Skin of body (tissue), 2 donors: ENCODE measurements around the gene CD101. TPM values are rescaled to one million over a fixed set of nuclear protein-coding genes. Genes with fewer than 3 reads are reported as not detected.
"Not testable (repeated sequence)": the region's sequence is repeated elsewhere in the genome, so short reads cannot be mapped to it uniquely, and the experiment has no call there.

Experiments used
- DNase-seq: peaks from one replicate; lab custom pipeline; 2025; lab: John Stamatoyannopoulos, UW
- total RNA-seq: library from RNA; depleted of rRNA; stranded (reverse); fragments of >200 nt; gene quantifications from one replicate; pipeline ENCODE4 v1.2.3, GENCODE V29; 2014

The CD101 gene
- 1.8 TPM for total RNA-seq

- no peak for DNase-seq
Measured at GRCh38 chr1:117001254-117001927, at the start of gene CD101. Gene CD101 (plus strand): TSS chr1:117001760. CDS start chr1:117001818, 58 bp downstream.

- DNase-seq: no peak
Measured at GRCh38 chr1:116952738-116953275, 48.8 kb upstream of the CD101 start.

GRCh38 chr1:116954440-116954839 lies 47.1 kb upstream of the CD101 start:
- DNase-seq: peak; percentile 35

- no peak for DNase-seq
Measured at GRCh38 chr1:116956378-116956777, 45.2 kb upstream of the CD101 start.

- no peak for DNase-seq
Measured at GRCh38 chr1:116957646-116958045, 43.9 kb upstream of the CD101 start.

GRCh38 chr1:116958110-116958509 lies 43.5 kb upstream of the CD101 start:
- no peak for DNase-seq

GRCh38 chr1:116958977-116959376 lies 42.6 kb upstream of the CD101 start:
- DNase-seq: no peak

GRCh38 chr1:116961606-116962005 lies 40.0 kb upstream of the CD101 start:
- no peak for DNase-seq

GRCh38 chr1:116962987-116963639 lies 38.4 kb upstream of the CD101 start:
- no peak for DNase-seq

- DNase-seq: no peak
Measured at GRCh38 chr1:116966791-116967190, 34.8 kb upstream of the CD101 start.

GRCh38 chr1:116968724-116969123 lies 32.8 kb upstream of the CD101 start:
- DNase-seq: no peak

GRCh38 chr1:116971258-116971860 lies 30.2 kb upstream of the CD101 start:
- no peak for DNase-seq

- DNase-seq: no peak
Measured at GRCh38 chr1:116971965-116972673, 29.4 kb upstream of the CD101 start.

- DNase-seq: no peak
Measured at GRCh38 chr1:116972674-116973030, 28.9 kb upstream of the CD101 start.

GRCh38 chr1:116980309-116980708 lies 21.3 kb upstream of the CD101 start:
- DNase-seq: not testable (repeated sequence)

GRCh38 chr1:116981521-116982037 lies 20.0 kb upstream of the CD101 start:
- DNase-seq: no peak

GRCh38 chr1:116982319-116983004 lies 19.1 kb upstream of the CD101 start:
- DNase-seq: no peak

GRCh38 chr1:116983112-116983511 lies 18.4 kb upstream of the CD101 start:
- DNase-seq: no peak

- no peak for DNase-seq
Measured at GRCh38 chr1:116983678-116984077, 17.9 kb upstream of the CD101 start.

- no peak for DNase-seq
Measured at GRCh38 chr1:116984406-116985160, 17.0 kb upstream of the CD101 start.
